DND-41 (cell line): ENCODE data around the gene HRAS.
"Not testable (repeated sequence)": the region's sequence is repeated elsewhere in the genome, so short reads cannot be mapped to it uniquely, and the experiment has no call there.

Source experiments
- ATAC-seq: fragments of 200-7000 bp; cut with Tn5 transposase; 3 replicates; pipeline ENCODE4 v1.9.1; 2021; ENCODE audit warnings: low read depth; ENCODE audit not compliant: insufficient read depth
- DNase-seq: peaks from one replicate; pipeline ENCODE4 v3.0.0-alpha.2; 2020
- H2AFZ ChIP-seq: 2 replicates; pipeline ENCODE4 v1.6.0; 2012; ENCODE audit warnings: low read depth, low read length
- H3K27ac ChIP-seq: 2 replicates; pipeline ENCODE4 v1.5.1; 2012; ENCODE audit warnings: low read length, inconsistent platforms
- H3K27me3 ChIP-seq: fragments of 200-600 bp; sonication (generic); 2 replicates; pipeline ENCODE4 v1.6.0; 2012; ENCODE audit warnings: low read length, mild to moderate bottlenecking, inconsistent platforms; ENCODE audit not compliant: insufficient read depth, poor library complexity
- H3K36me3 ChIP-seq: 2 replicates; pipeline ENCODE4 v1.5.1; 2012; ENCODE audit warnings: low read length, inconsistent platforms; ENCODE audit not compliant: insufficient read depth
- H3K4me1 ChIP-seq: 2 replicates; pipeline ENCODE4 v1.5.1; 2012; ENCODE audit warnings: mild to moderate bottlenecking, low read length; ENCODE audit not compliant: insufficient read depth
- H3K4me2 ChIP-seq: 2 replicates; pipeline ENCODE4 v1.6.0; 2012; ENCODE audit warnings: mild to moderate bottlenecking, moderate library complexity, low read length, inconsistent platforms; ENCODE audit not compliant: insufficient read depth
- H3K4me3 ChIP-seq, 2 experiments: fragments of 200-600 bp in 1 of 2; shearing (Covaris generic) in 1 of 2; 2 replicates each; pipeline ENCODE4 v1.5.1; 2012 to 2016; ENCODE audit warnings: inconsistent platforms in 2 of 2, low read length in 2 of 2, mild to moderate bottlenecking in 2 of 2, low read depth in 1 of 2, moderate library complexity in 1 of 2
- H3K79me2 ChIP-seq: 2 replicates; pipeline ENCODE4 v1.6.0; 2012; ENCODE audit warnings: low read length, inconsistent platforms; ENCODE audit not compliant: insufficient read depth
- H3K9ac ChIP-seq: 2 replicates; pipeline ENCODE4 v1.6.0; 2012; ENCODE audit warnings: low read depth, mild to moderate bottlenecking, inconsistent platforms, low read length, moderate library complexity
- H3K9me3 ChIP-seq: 2 replicates; pipeline ENCODE4 v1.5.1; 2012; ENCODE audit warnings: low read length, moderate library complexity, mild to moderate bottlenecking, inconsistent platforms; ENCODE audit not compliant: insufficient read depth, severe bottlenecking
- H4K20me1 ChIP-seq: 2 replicates; pipeline ENCODE4 v1.6.0; 2012; ENCODE audit warnings: low read length; ENCODE audit not compliant: insufficient read depth
- CTCF ChIP-seq: IDR thresholded peaks from 2 replicates; pipeline ENCODE4 v1.5.1; 2012; ENCODE audit warnings: borderline replicate concordance, low read length, moderate library complexity, mild to moderate bottlenecking; ENCODE audit not compliant: poor library complexity, severe bottlenecking; ENCODE audit errors: extremely low read depth
- EZH2 ChIP-seq: IDR thresholded peaks from 3 replicates; pipeline ENCODE4 v1.6.1; 2012; ENCODE audit warnings: borderline replicate concordance, low read depth, mild to moderate bottlenecking, moderate library complexity, low read length, inconsistent platforms; ENCODE audit not compliant: severe bottlenecking

The HRAS gene

GRCh38 chr11:518463-519202 is 16.7 kb downstream of the HRAS start:
- H3K36me3 ChIP-seq = peaks cover 3% of the 10 kb centered on the region; the same call in 1 of the 2 replicates
- no peaks in the 10 kb centered on the region for H3K27me3 ChIP-seq

GRCh38 chr11:516918-517685 is 18.3 kb downstream of the HRAS start:
- ATAC-seq, H3K27me3 ChIP-seq, H3K9me3 ChIP-seq, H3K79me2 ChIP-seq, H3K4me3 ChIP-seq, H4K20me1 ChIP-seq, H3K27ac ChIP-seq, H3K4me2 ChIP-seq, H3K9ac ChIP-seq, H3K36me3 ChIP-seq, H3K4me1 ChIP-seq, H2AFZ ChIP-seq: not testable (repeated sequence)
- peak; percentile 27 for DNase-seq

More at GRCh38 chr11:518463-519202, 16.7 kb downstream of the HRAS start:
- DNase-seq (no peak), ATAC-seq (no peak)
- Histone ChIP-seq H3K4me1 (no peaks in the 10 kb centered on the region), H3K4me3 (no peak overlapping the region), H4K20me1 (no peaks in the 10 kb centered on the region), H3K9me3 (peaks cover 5% of the 10 kb centered on the region), H3K9ac (no peak overlapping the region), H3K27ac (no peak overlapping the region), H2AFZ (no peak overlapping the region), H3K4me2 (no peak overlapping the region), H3K79me2 (no peaks in the 10 kb centered on the region)
- TF ChIP-seq EZH2 = no peak
- peak; percentile 27 for TF ChIP-seq CTCF

GRCh38 chr11:516400-516799 is 19.0 kb downstream of the HRAS start:
- no peak overlapping the region for H2AFZ ChIP-seq
- H3K79me2 ChIP-seq = no peaks in the 10 kb centered on the region
- H4K20me1 ChIP-seq = no peaks in the 10 kb centered on the region
- H3K4me3 ChIP-seq = no peak overlapping the region
- no peaks in the 10 kb centered on the region for H3K4me1 ChIP-seq
- H3K9me3 ChIP-seq = peaks cover 5% of the 10 kb centered on the region
- no peak overlapping the region for H3K9ac ChIP-seq
- no peak overlapping the region for H3K4me2 ChIP-seq
- DNase-seq (no peak), ATAC-seq (no peak)
- TF ChIP-seq CTCF (no peak), EZH2 (no peak)
- H3K27ac ChIP-seq = no peak overlapping the region
- no peaks in the 10 kb centered on the region for H3K27me3 ChIP-seq
- H3K36me3 ChIP-seq = peaks cover 3% of the 10 kb centered on the region; the same call in 1 of the 2 replicates

- Histone ChIP-seq H3K9me3 (peaks cover 5% of the 10 kb centered on the region), H4K20me1 (no peaks in the 10 kb centered on the region), H3K27ac (no peak overlapping the region), H3K4me3 (no peak overlapping the region), H3K4me1 (no peaks in the 10 kb centered on the region), H3K36me3 (peaks cover 4% of the 10 kb centered on the region), H2AFZ (no peak overlapping the region), H3K27me3 (no peaks in the 10 kb centered on the region), H3K9ac (no peak overlapping the region), H3K4me2 (no peak overlapping the region), H3K79me2 (no peaks in the 10 kb centered on the region)
- ATAC-seq (no peak), DNase-seq (no peak)
- TF ChIP-seq EZH2 = no peak
- TF ChIP-seq CTCF = no peak
Observed at GRCh38 chr11:515131-515530, 20.2 kb downstream of the HRAS start.
